CD8-positive, alpha-beta memory T cell (primary cell): ENCODE results near the gene DAB2IP. TPM values are rescaled to one million over a fixed set of nuclear protein-coding genes. Genes with fewer than 3 reads are reported as not detected.
"Not testable (repeated sequence)": the region's sequence is repeated elsewhere in the genome, so short reads cannot be mapped to it uniquely, and the experiment has no call there.

ENCODE experiments used
- CTCF ChIA-PET: fragments of 350-600 bp; sonication (Branson Sonifier 250); formaldehyde crosslinking; loops from one replicate; lab custom pipeline; 2021; ENCODE audit warnings: antibody characterized with exemption; lab: Charles Lee
- POLR2A ChIA-PET: fragments of 350-600 bp; sonication (Branson Sonifier 250); formaldehyde crosslinking; loops from one replicate; lab custom pipeline; 2021; ENCODE audit warnings: antibody characterized with exemption; lab: Charles Lee
- DNase-seq, 5 donors: peaks; one replicate each; pipeline versions ENCODE4 v3.0.0 to v3.0.0-alpha.2; 2020 to 2022; ENCODE audit warnings: mixed read lengths in 1 of 5
- H3K27ac ChIP-seq: one replicate; pipeline ENCODE4 v1.7.0; 2013; ENCODE audit warnings: low read depth, mild to moderate bottlenecking, low read length, moderate library complexity
- H3K27me3 ChIP-seq: 2 replicates; pipeline ENCODE4 v1.7.0; 2013; ENCODE audit warnings: low read length, mild to moderate bottlenecking; ENCODE audit not compliant: insufficient read depth, poor library complexity, severe bottlenecking
- H3K36me3 ChIP-seq: 2 replicates; pipeline ENCODE4 v1.7.0; 2013; ENCODE audit warnings: mild to moderate bottlenecking, low read length, moderate library complexity; ENCODE audit not compliant: insufficient read depth
- H3K4me1 ChIP-seq: 2 replicates; pipeline ENCODE4 v1.7.0; 2013; ENCODE audit warnings: mild to moderate bottlenecking, low read length, moderate library complexity; ENCODE audit not compliant: insufficient read depth
- H3K4me3 ChIP-seq: 2 replicates; pipeline ENCODE4 v1.7.0; 2013; ENCODE audit warnings: mild to moderate bottlenecking, low read length
- H3K9me3 ChIP-seq: 2 replicates; pipeline ENCODE4 v1.7.0; 2013; ENCODE audit warnings: mild to moderate bottlenecking, low read length
- H3K27ac Mint-ChIP-seq, 8 donors: one replicate each; pipeline ENCODE4 v1.8.0; 2020 to 2021; ENCODE audit warnings: mixed read lengths in 8 of 8, mild to moderate bottlenecking in 6 of 8, inconsistent platforms in 3 of 8, moderate library complexity in 3 of 8
- H3K27me3 Mint-ChIP-seq, 2 donors: one replicate each; pipeline ENCODE4 v1.8.0; 2020 to 2021; ENCODE audit warnings: mixed read lengths in 2 of 2, mild to moderate bottlenecking in 1 of 2, moderate library complexity in 1 of 2
- H3K36me3 Mint-ChIP-seq, 3 donors: one replicate each; pipeline ENCODE4 v1.8.0; 2020 to 2021; ENCODE audit warnings: mixed read lengths in 3 of 3, inconsistent platforms in 1 of 3, mild to moderate bottlenecking in 1 of 3
- H3K4me1 Mint-ChIP-seq, 3 donors: one replicate each; pipeline ENCODE4 v1.8.0; 2020 to 2021; ENCODE audit warnings: mixed read lengths in 3 of 3, inconsistent platforms in 1 of 3, mild to moderate bottlenecking in 1 of 3
- H3K4me3 Mint-ChIP-seq, 7 donors: one replicate each; pipeline ENCODE4 v1.8.0; 2020 to 2021; ENCODE audit warnings: mixed read lengths in 7 of 7, mild to moderate bottlenecking in 6 of 7, moderate library complexity in 4 of 7, inconsistent platforms in 2 of 7
- H3K9me3 Mint-ChIP-seq, 5 donors: one replicate each; pipeline ENCODE4 v1.8.0; 2020 to 2022; ENCODE audit warnings: mixed read lengths in 5 of 5, mild to moderate bottlenecking in 3 of 5, moderate library complexity in 2 of 5, inconsistent platforms in 1 of 5
- polyA plus RNA-seq: library from polyadenylated mRNA; unstranded; fragments of 300-500 nt; fragmentation: Illumina TruSeq; gene quantifications from one replicate; pipeline ENCODE4 v1.2.3, GENCODE V29; 2021
- total RNA-seq, 2 experiments: library from RNA; stranded (reverse); gene quantifications; one replicate each; pipeline ENCODE4 v1.2.3, GENCODE V29; 2021

DAB2IP gene
- total and polyA plus RNA-seq, 3 experiments from 2014 or later = 0.15 to 0.41 (median 0.27) TPM

DNA sequence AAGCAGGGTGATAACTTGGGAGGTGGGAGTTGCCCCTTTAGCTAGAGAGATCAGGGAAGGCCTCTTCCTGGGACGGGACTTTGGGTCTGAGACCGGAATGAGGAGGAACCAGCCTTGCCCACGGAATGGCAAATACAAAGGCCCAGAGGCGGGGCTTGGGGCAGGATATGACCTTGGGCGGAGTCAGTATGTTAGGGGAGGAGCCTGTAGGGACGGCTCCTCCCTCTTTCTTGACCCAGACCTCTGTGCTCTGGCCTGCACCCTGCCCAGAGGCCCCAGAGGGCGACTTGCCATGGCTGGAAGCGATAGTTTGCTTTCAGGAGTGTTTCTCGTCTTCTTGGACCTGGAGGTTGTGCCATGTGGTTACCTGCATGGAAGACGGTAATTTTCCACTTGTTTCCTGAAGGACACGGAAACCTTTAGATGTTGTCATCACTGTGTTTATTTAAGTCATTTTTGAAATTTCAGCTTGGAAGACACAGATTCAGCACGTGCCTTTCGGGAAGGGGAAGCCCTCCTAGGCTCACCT, 85.6 kb downstream of the DAB2IP start:
- peak overlapping the region in 6 of 8 donors; percentile 8 to 91 (median 18) for H3K27ac Mint-ChIP-seq
- CTCF ChIA-PET = no interaction called here
- no peaks in the 10 kb centered on the region for H3K9me3 Mint-ChIP-seq
- H3K36me3 Mint-ChIP-seq = no peaks in the 10 kb centered on the region
- peaks cover 29 to 39% (median 38%) of the 10 kb centered on the region in 3 donors for H3K4me1 Mint-ChIP-seq
- H3K4me3 ChIP-seq = no peak overlapping the region
- H3K36me3 ChIP-seq = no peaks in the 10 kb centered on the region
- no peaks in the 10 kb centered on the region for H3K9me3 ChIP-seq
- H3K27me3 Mint-ChIP-seq = peaks cover 9 to 19% of the 10 kb centered on the region in 2 donors
- peak overlapping the region in 2 of 7 donors; percentile 8 to 15 for H3K4me3 Mint-ChIP-seq
- H3K27ac ChIP-seq = no peak overlapping the region
- POLR2A ChIA-PET = no interaction called here
- H3K27me3 ChIP-seq = no peaks in the 10 kb centered on the region
- DNase-seq = no peak
- H3K4me1 ChIP-seq = peaks cover 14% of the 10 kb centered on the region

DNA sequence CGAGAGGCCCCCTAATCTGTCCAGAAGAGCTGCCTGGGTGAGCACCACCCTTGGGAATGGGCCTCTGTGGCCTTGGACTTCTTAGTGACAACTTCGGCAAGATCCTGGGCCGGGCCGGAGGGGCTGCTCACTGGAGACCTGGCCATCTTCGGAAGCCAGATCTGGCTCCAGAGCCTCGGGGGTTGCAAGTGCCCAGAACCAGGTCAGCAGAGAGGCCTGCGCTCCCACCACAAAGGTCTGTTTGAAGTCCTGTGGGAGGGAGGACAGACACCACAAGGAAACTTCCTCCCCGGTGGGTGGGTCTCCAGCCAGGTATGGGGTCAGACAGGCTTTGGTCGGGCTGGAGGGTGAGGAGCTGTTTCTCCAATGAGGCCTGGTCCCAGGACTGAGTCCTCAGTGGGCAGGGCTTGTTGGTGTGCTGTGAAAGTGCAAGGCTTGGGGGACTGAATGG, 86.1 kb downstream of the DAB2IP start:
- Histone ChIP-seq H3K4me1 (peaks cover 9% of the 10 kb centered on the region), H3K27me3 (no peaks in the 10 kb centered on the region), H3K4me3 (no peak overlapping the region), H3K9me3 (no peaks in the 10 kb centered on the region), H3K36me3 (no peaks in the 10 kb centered on the region), H3K27ac (no peak overlapping the region)
- Mint-ChIP-seq H3K27me3 (peaks cover 9 to 19% of the 10 kb centered on the region in 2 donors), H3K36me3 (no peaks in the 10 kb centered on the region), H3K27ac (peak overlapping the region in 2 of 8 donors; percentile 38 to 60), H3K4me3 (no peak overlapping the region), H3K9me3 (no peaks in the 10 kb centered on the region), H3K4me1 (peaks cover 24 to 33% (median 32%) of the 10 kb centered on the region in 3 donors)
- DNase-seq = no peak
- ChIA-PET POLR2A (no interaction called here), CTCF (no interaction called here)

DNA sequence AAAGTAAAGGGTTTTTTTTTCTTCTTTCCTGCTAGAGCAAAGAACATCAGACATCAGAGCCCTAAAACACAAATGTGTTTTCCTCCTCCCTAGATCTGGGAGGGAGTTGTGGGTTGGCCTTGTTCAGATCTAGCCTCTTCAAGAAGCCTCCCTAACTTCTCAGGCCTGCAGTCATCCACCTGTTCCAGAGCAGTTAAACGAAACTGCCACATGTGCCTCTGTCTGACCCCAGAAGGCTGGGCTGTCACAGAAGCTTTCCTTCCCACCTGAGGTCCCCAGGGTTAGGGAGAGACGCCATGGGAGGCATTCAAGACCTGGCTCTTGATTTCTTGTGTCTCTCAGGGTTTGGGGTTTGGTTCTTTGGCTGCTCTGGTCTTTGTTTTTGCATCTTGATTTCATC, 87.0 kb downstream of the DAB2IP start:
- Histone ChIP-seq H3K27me3 (no peaks in the 10 kb centered on the region), H3K4me3 (no peak overlapping the region), H3K9me3 (no peaks in the 10 kb centered on the region), H3K36me3 (no peaks in the 10 kb centered on the region), H3K27ac (no peak overlapping the region), H3K4me1 (peaks cover 2% of the 10 kb centered on the region)
- no peak for DNase-seq
- peak overlapping the region in 1 of 8 donors; percentile 33 for H3K27ac Mint-ChIP-seq
- no peaks in the 10 kb centered on the region for H3K9me3 Mint-ChIP-seq
- H3K36me3 Mint-ChIP-seq = no peaks in the 10 kb centered on the region
- H3K4me3 Mint-ChIP-seq = no peak overlapping the region
- peaks cover 12 to 19% of the 10 kb centered on the region in 2 donors for H3K27me3 Mint-ChIP-seq
- ChIA-PET CTCF (no interaction called here), POLR2A (no interaction called here)
- H3K4me1 Mint-ChIP-seq = peaks cover 15 to 26% (median 23%) of the 10 kb centered on the region in 3 donors

DNA sequence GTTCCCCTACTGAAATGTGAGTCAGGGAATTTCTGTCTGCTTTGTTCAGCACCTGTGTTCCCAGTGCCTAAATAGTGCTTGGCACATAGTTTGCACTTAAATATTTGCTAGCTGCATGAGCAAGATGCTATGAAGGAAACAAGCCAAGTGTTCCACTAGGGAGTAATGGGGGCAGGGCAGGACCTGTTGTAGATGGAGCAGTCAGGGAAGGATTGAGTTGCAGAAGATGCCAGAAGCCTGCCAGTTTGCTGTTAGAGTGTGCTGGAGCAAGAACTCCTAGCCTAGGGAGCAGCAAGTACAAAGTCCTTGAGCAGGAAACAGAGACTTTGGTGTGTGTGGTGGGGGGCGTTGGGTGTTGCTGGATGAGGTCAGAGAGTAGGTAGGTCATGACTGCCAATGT, 87.5 kb downstream of the DAB2IP start:
- ChIA-PET CTCF (no interaction called here), POLR2A (no interaction called here)
- Mint-ChIP-seq H3K27ac (peak overlapping the region in 4 of 8 donors; percentile 31 to 79 (median 51)), H3K27me3 (peaks cover 12 to 19% of the 10 kb centered on the region in 2 donors), H3K4me1 (peaks cover 11 to 21% (median 19%) of the 10 kb centered on the region in 3 donors), H3K4me3 (peak overlapping the region in 1 of 7 donors; percentile 23), H3K9me3 (no peaks in the 10 kb centered on the region), H3K36me3 (no peaks in the 10 kb centered on the region)
- no peaks in the 10 kb centered on the region for H3K9me3 ChIP-seq
- no peaks in the 10 kb centered on the region for H3K4me1 ChIP-seq
- H3K27me3 ChIP-seq = no peaks in the 10 kb centered on the region
- DNase-seq = no peak
- H3K4me3 ChIP-seq = no peak overlapping the region
- H3K27ac ChIP-seq = no peak overlapping the region
- no peaks in the 10 kb centered on the region for H3K36me3 ChIP-seq

DNA sequence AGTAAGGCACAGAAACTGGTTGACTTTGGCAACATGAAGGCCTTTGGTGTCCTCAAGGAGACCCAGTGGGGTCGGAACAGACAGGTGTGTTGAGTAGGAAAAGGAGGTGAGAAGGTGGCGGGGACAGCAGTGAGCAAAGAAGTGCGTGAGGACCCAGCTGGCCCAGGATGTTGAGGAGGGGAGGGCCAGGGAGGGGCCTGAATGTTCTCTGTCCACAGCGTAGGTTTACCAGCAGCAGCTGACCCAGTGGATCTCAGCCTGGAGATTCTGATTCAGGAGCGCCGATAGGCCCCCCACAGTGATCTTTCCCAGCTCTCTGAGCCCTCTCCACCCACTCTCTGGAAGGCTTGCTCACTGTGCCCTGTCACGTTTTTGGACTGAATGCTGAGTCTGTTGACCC, 88.5 kb downstream of the DAB2IP start:
- H3K9me3 Mint-ChIP-seq = no peaks in the 10 kb centered on the region
- no peak overlapping the region for H3K27ac ChIP-seq
- no peak overlapping the region for H3K4me3 Mint-ChIP-seq
- peak overlapping the region in 3 of 8 donors; percentile 47 to 61 (median 52) for H3K27ac Mint-ChIP-seq
- DNase-seq = no peak
- no peak overlapping the region for H3K4me3 ChIP-seq
- POLR2A ChIA-PET = no interaction called here
- H3K27me3 ChIP-seq = no peaks in the 10 kb centered on the region
- peaks cover 12 to 13% of the 10 kb centered on the region in 2 donors for H3K27me3 Mint-ChIP-seq
- peaks cover 10 to 15% (median 12%) of the 10 kb centered on the region in 3 donors for H3K4me1 Mint-ChIP-seq
- H3K4me1 ChIP-seq = no peaks in the 10 kb centered on the region
- H3K36me3 Mint-ChIP-seq = no peaks in the 10 kb centered on the region
- no peaks in the 10 kb centered on the region for H3K36me3 ChIP-seq
- CTCF ChIA-PET = no interaction called here
- H3K9me3 ChIP-seq = no peaks in the 10 kb centered on the region

DNA sequence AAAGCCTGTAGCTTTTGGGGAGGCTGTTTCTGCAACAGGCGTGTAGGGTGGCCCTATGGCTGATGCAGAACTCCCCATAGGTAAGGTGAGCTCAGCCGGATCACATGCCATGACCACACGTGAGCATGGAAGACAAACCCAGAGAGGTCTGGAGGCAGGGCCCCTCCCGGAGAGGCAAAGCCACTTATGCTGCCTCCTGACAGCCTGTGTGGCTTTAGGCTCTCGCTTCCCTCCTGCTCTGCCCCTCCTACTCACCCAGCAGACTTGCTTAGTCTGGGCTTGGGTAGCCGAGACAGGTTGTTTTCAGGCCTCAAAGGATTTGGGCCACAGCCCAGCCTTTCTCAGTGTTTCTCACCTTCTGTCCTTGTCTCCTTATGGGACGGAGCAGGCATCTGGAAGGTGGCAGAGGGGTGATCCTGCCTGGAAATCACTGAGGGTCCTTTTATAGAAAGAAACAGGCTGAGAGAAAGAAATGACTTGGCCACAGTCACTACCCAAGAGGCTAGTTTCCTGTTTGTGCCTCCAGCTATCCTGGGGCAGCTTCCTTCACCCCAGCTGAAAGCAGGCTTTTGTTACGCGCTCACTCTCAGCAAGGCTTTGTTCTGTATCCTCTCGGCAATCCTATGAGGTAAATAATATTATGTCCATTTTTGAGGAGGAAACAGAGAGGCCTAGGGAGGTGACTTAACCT, 89.9 kb downstream of the DAB2IP start:
- H3K4me3 Mint-ChIP-seq = no peak overlapping the region
- peak overlapping the region in 3 of 8 donors; percentile 10 to 52 (median 11) for H3K27ac Mint-ChIP-seq
- H3K9me3 ChIP-seq = no peaks in the 10 kb centered on the region
- ChIA-PET CTCF (no interaction called here), POLR2A (no interaction called here)
- no peaks in the 10 kb centered on the region for H3K27me3 ChIP-seq
- H3K27ac ChIP-seq = no peak overlapping the region
- H3K36me3 ChIP-seq = no peaks in the 10 kb centered on the region
- H3K27me3 Mint-ChIP-seq = peaks cover 3 to 9% of the 10 kb centered on the region in 2 donors
- H3K9me3 Mint-ChIP-seq = no peaks in the 10 kb centered on the region
- H3K36me3 Mint-ChIP-seq = no peaks in the 10 kb centered on the region
- H3K4me3 ChIP-seq = no peak overlapping the region
- no peaks in the 10 kb centered on the region for H3K4me1 ChIP-seq
- DNase-seq = no peak
- peaks cover 4 to 12% (median 5%) of the 10 kb centered on the region in 3 donors for H3K4me1 Mint-ChIP-seq

DNA sequence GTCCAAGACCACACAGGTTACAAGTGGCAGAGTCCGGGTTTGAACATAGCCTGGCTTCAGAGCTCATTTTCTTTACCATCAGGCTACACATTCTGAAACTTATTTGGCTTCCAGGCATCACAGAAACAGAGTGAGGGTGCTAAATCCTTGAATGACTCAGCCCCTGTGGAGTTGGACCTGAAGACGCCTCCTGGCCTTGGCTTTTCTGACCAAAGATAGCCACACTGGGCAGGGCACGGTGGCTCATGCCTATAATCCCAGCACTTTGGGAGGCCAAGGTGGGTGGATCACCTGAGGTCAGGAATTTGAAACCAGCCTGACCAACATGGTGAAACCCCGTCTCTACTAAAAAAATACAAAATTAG, 90.5 kb downstream of the DAB2IP start:
- H3K27me3 Mint-ChIP-seq, H3K27me3 ChIP-seq, POLR2A ChIA-PET, H3K27ac ChIP-seq, CTCF ChIA-PET, H3K9me3 Mint-ChIP-seq, H3K36me3 Mint-ChIP-seq, H3K4me3 ChIP-seq, H3K4me1 ChIP-seq, H3K36me3 ChIP-seq, H3K9me3 ChIP-seq, DNase-seq: not testable (repeated sequence)
- peak overlapping the region in 1 of 8 donors; percentile 4 for H3K27ac Mint-ChIP-seq
- H3K4me3 Mint-ChIP-seq = peak overlapping the region in 1 of 7 donors; percentile 68
- peaks cover under 1 to 13% (median 6%) of the 10 kb centered on the region in 3 donors for H3K4me1 Mint-ChIP-seq

DNA sequence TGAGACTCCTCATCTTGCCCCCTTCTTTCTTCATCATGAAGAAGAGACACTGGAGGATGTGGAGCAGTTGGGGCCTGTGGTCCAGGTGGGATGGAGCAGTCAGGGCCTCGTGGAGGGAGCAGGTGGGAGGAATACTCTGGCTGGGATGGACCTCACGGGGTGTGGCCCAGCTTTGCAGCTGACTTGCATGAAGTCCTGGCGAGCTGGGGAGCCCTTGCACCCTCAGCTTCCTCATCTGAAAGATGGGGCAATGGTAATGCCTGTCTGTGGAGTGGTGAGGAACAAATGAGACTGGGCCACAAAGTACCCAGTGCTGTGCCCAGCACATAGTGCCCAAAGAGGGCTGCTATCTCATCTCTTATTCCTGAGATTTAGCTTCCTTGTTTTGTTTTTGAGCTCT, 91.5 kb downstream of the DAB2IP start:
- no peak for DNase-seq
- no peaks in the 10 kb centered on the region for H3K36me3 Mint-ChIP-seq
- POLR2A ChIA-PET = no interaction called here
- peaks cover 5 to 17% (median 11%) of the 10 kb centered on the region in 3 donors for H3K4me1 Mint-ChIP-seq
- H3K4me1 ChIP-seq = peaks cover 4% of the 10 kb centered on the region
- no peaks in the 10 kb centered on the region for H3K9me3 Mint-ChIP-seq
- H3K4me3 Mint-ChIP-seq = no peak overlapping the region
- H3K36me3 ChIP-seq = no peaks in the 10 kb centered on the region
- no peaks in the 10 kb centered on the region for H3K27me3 ChIP-seq
- H3K27ac ChIP-seq = no peak overlapping the region
- CTCF ChIA-PET = no interaction called here
- no peaks in the 10 kb centered on the region for H3K9me3 ChIP-seq
- no peak overlapping the region for H3K4me3 ChIP-seq
- no peak overlapping the region for H3K27ac Mint-ChIP-seq
- H3K27me3 Mint-ChIP-seq = peaks cover 0 to 9% of the 10 kb centered on the region in 2 donors
